GM18505 (cell line): Measurements from ENCODE around the gene PCNT.
"Not testable (repeated sequence)": the region's sequence is repeated elsewhere in the genome, so short reads cannot be mapped to it uniquely, and the experiment has no call there.

ENCODE experiments used
- ATAC-seq: cut with Tn5 transposase; IDR thresholded peaks from one replicate; pipeline ENCODE4 v1.9.1; 2021; ENCODE audit not compliant: unreplicated experiment
- POLR2A ChIP-seq: IDR thresholded peaks from 4 replicates; pipeline ENCODE4 v1.6.1; 2011; ENCODE audit warnings: borderline replicate concordance; ENCODE audit not compliant: insufficient read depth, insufficient read length; ENCODE audit errors: extremely low read depth

Gene PCNT

GRCh38 chr21:46294647-46295176 is 29.2 kb upstream of the PCNT start:
- TF ChIP-seq POLR2A, result no peak
- ATAC-seq, result no peak

- no peak for TF ChIP-seq POLR2A
- no peak for ATAC-seq
Observed at GRCh38 chr21:46295177-46295770, 28.7 kb upstream of the PCNT start.

DNA sequence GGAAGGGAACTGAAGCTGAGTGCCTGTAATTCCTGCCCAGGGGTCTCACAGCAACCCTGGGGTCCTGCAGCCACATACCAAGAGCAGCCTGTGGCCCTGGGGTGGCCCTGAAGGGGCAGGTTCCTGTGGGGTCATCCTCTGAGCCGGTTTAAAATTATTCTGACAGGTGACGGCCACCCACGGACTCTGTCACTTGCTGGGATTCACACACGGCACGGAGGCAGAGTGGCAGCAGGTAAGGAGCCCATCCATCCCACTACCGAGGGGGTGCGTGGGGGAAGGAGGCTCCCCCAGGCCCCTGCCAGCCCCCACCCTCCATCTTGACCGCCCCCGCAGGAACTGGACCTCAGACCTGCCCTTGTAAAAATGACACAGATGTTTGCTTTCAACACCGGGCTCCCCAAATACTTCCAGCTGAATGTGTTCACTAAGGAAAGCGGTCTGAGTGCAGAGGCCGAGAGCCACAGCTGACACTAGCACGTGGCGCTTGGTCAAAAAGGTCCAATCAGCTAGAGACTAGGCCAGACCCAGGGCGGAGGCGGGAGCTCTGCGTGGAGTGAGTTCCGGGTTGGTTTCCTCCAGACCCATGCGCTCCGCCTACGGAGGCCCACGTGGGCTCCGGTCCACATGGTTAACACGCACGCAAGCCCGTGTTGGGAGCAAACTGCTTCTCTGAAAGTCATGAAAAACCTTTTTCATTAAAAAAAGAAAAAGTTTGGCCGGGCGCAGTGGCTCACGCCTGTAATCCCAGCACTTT is 27.8 kb upstream of the PCNT start:
- no peak for TF ChIP-seq POLR2A
- no peak for ATAC-seq

GRCh38 chr21:46297338-46298271 is 26.4 kb upstream of the PCNT start:
- TF ChIP-seq POLR2A, result no peak
- no peak for ATAC-seq

DNA sequence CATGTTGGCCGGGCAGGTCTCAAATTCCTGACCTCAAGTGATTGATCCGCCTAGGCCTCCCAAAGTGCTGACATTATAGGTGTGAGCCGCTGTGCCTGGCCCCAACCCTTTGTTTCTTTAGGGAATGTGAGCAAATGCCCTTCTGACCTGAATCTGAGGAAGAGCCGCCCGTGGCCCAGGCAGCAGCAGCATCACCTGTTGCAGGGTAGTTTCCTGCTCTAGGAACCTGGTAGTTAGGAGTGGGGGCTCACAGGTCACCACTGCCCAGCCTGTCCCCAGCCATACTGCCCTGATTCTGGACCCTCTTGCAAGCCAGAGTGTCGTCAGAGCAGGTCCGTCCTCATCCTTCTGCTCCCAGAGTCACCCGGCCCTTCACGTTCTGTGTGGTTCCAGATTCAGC is 24.8 kb upstream of the PCNT start:
- TF ChIP-seq POLR2A, result no peak
- no peak for ATAC-seq

GRCh38 chr21:46301759-46302158 is 22.2 kb upstream of the PCNT start:
- TF ChIP-seq POLR2A, result no peak
- ATAC-seq, result no peak

GRCh38 chr21:46304437-46304836 is 19.5 kb upstream of the PCNT start:
- TF ChIP-seq POLR2A, result no peak
- ATAC-seq, result no peak

GRCh38 chr21:46304955-46305354 is 19.0 kb upstream of the PCNT start:
- no peak for TF ChIP-seq POLR2A
- no peak for ATAC-seq

GRCh38 chr21:46307625-46308024 is 16.3 kb upstream of the PCNT start:
- no peak for ATAC-seq
- no peak for TF ChIP-seq POLR2A

- ATAC-seq, result no peak
- no peak for TF ChIP-seq POLR2A
Observed at GRCh38 chr21:46308431-46308830, 15.5 kb upstream of the PCNT start.

DNA sequence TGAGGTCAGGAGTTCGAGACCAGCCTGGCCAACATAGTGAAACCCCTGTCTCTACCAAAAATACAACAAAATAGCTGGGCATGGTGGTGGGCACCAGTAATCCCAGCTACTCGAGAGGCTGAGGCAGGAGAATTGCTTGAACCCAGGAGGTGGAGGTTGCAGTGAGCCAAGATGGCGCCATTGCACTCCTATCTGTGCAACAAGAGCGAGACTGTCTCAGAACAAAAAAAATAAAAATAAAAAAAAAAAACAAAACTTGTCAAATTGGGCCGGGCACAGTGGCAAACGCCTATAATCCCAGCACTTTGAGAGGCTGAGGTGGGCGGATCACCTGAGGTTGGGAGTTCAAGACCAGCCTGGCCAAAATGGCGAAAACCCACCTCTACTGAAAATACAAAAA is 13.7 kb upstream of the PCNT start:
- not testable (repeated sequence) for ATAC-seq

- no peak for TF ChIP-seq POLR2A
- no peak for ATAC-seq
Observed at GRCh38 chr21:46311568-46311967, 12.4 kb upstream of the PCNT start.

DNA sequence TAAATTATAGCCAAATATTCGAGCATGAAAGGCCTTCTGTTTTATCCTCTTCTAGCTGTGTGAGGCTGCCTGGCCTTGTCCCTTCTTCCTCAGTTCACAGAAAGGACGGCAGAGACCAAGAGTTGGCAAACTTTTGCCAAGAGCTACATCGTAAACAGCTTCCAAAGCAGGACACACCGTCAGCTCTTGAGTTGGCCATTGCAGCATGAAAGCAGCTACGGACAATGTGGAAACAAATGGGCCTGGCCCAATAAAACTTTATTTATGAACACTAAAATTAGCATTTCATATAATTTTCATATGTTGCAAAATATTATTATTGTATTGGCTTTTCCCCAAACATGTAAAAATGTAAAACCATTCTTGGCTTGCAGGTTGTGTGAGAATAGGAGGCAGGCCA is 11.0 kb upstream of the PCNT start:
- TF ChIP-seq POLR2A, result no peak
- no peak for ATAC-seq
